ENCODE measurements around the gene ENG. TPM values are rescaled to one million over a fixed set of nuclear protein-coding genes. Genes with fewer than 3 reads are reported as not detected.
"Not testable (repeated sequence)": the region's sequence is repeated elsewhere in the genome, so short reads cannot be mapped to it uniquely, and the experiment has no call there.

ENG gene
- polyA plus RNA-seq, 1 of the 3 experiments (the other 2 are of a cell fraction): 18.8 TPM

GRCh38 chr9:127838375-127839078 lies 15.9 kb downstream of the ENG start (continued):
- peak; percentile 51 for TF ChIP-seq PBX3 (IDR thresholded peaks at IDR 0.05)
- no peak for TF ChIP-seq NRF1 (IDR thresholded peaks at IDR 0.05; ENCODE audit: low read depth, low read length)
- peak; percentile 89 for TF ChIP-seq RXRA (IDR thresholded peaks at IDR 0.05; ENCODE audit: borderline replicate concordance, low read depth)
- TF ChIP-seq FOXM1 (IDR thresholded peaks at IDR 0.05; ENCODE audit: low read depth): no peak
- peak; percentile 42; the same call in 1 of the 2 replicates for TF ChIP-seq YY1 (IDR thresholded peaks at IDR 0.05; ENCODE audit: low read depth)

GRCh38 chr9:127837346-127837745 lies 17.1 kb downstream of the ENG start:
- CTCF ChIA-PET: interaction anchor here (0.7 to 1.4 kb wide), 4 partner anchors 9 to 20 kb away, joined by 3 to 5 read pairs (median 3); partner anchors contain the start of gene ENG
- Histone ChIP-seq H3K36me3 (replicated peaks in 1 of 2; ENCODE audit: control insufficient read depth in 1 of 2, insufficient read depth in 2 of 2, low read length in 1 of 2) (peaks cover 3 to 4% of the 10 kb centered on the region in 2 experiments), H3K9ac (no peak overlapping the region), H3K9me3 (no peaks in the 10 kb centered on the region), H3K79me2 (ENCODE audit: insufficient read depth) (peaks cover 28% of the 10 kb centered on the region; the same call in 1 of the 2 replicates), H3F3A (replicated peaks; ENCODE audit: insufficient read depth) (peaks cover 27% of the 10 kb centered on the region), H3K4me1 (ENCODE audit: control insufficient read depth in 1 of 2, insufficient read depth in 2 of 2, low read depth in 1 of 2, low read length in 1 of 2) (peaks cover 0 to 34% of the 10 kb centered on the region in 2 experiments; a peak in 3 of 4 replicates), H3K27ac (ENCODE audit: low read depth in 2 of 2, low read length in 1 of 2) (peak overlapping the region in 1 of 2 experiments; percentile 84; a peak in 1 of 4 replicates), H3K4me3 (ENCODE audit: low read depth in 2 of 2, low read length in 1 of 2) (no peak overlapping the region), H3K27me3 (ENCODE audit: insufficient read depth) (no peaks in the 10 kb centered on the region), H3K4me2 (peak overlapping the region; percentile 93; the same call in 1 of the 2 replicates), H4K20me1 (ENCODE audit: insufficient read depth) (no peaks in the 10 kb centered on the region), H2AFZ (ENCODE audit: low read depth) (no peak overlapping the region), H3K9me2 (no peaks in the 10 kb centered on the region)
- no peak for DNase-seq
- no peak for TF ChIP-seq RFX5 (IDR thresholded peaks at IDR 0.05; ENCODE audit: low read length)
- TF ChIP-seq ZBTB33 (IDR thresholded peaks at IDR 0.05; ENCODE audit: borderline replicate concordance, low read depth): no peak
- no peak for TF ChIP-seq SMC3 (IDR thresholded peaks at IDR 0.05; ENCODE audit: low read depth, low read length)
- 96% methylated on average over 4 of the region's 4 CpGs for WGBS (ENCODE audit: low lambda C conversion rate)
- POLR2A ChIA-PET: interaction anchor here (1.0 kb wide), 1 partner anchor 11 kb away, joined by 3 read pairs; no protein-coding TSS in a partner anchor

- CTCF ChIA-PET: interaction anchor here (1.1 kb wide), 1 partner anchor 12 kb away, joined by 3 read pairs; no protein-coding TSS in a partner anchor
- 93% methylated on average over 3 of the region's 3 CpGs for WGBS (ENCODE audit: low lambda C conversion rate)
- Histone ChIP-seq H3K4me1 (ENCODE audit: control insufficient read depth in 1 of 2, insufficient read depth in 2 of 2, low read depth in 1 of 2, low read length in 1 of 2) (peaks cover 0 to 34% of the 10 kb centered on the region in 2 experiments; a peak in 3 of 4 replicates), H3F3A (replicated peaks; ENCODE audit: insufficient read depth) (peaks cover 27% of the 10 kb centered on the region), H3K79me2 (ENCODE audit: insufficient read depth) (peaks cover 28% of the 10 kb centered on the region; the same call in 1 of the 2 replicates), H3K27ac (ENCODE audit: low read depth in 2 of 2, low read length in 1 of 2) (peak overlapping the region in 1 of 2 experiments; percentile 43; a peak in 2 of 4 replicates), H3K4me2 (peak overlapping the region; percentile 27; the same call in 1 of the 2 replicates)
- not testable (repeated sequence) for H4K20me1 ChIP-seq (ENCODE audit: insufficient read depth); H3K4me3 ChIP-seq (ENCODE audit: low read depth in 2 of 2, low read length in 1 of 2); H3K9me3 ChIP-seq; DNase-seq; H3K9ac ChIP-seq; H2AFZ ChIP-seq (ENCODE audit: low read depth); H3K27me3 ChIP-seq (ENCODE audit: insufficient read depth); H3K36me3 ChIP-seq (replicated peaks in 1 of 2; ENCODE audit: control insufficient read depth in 1 of 2, insufficient read depth in 2 of 2, low read length in 1 of 2); H3K9me2 ChIP-seq
- POLR2A ChIA-PET: interaction anchor here (0.6 to 1.0 kb wide), 2 partner anchors 10 to 12 kb away, joined by 3 read pairs; no protein-coding TSS in a partner anchor
Measured at GRCh38 chr9:127836561-127836960, 17.9 kb downstream of the ENG start.

Data from SK-N-SH (cell line).